ENCODE results near the gene ANXA4. TPM values are rescaled to one million over a fixed set of nuclear protein-coding genes. Genes with fewer than 3 reads are reported as not detected.
A peak's percentile ranks its signal among the peaks of the same experiment; 100 is the strongest.

ANXA4 gene
- 51.1 TPM for polyA plus RNA-seq (2012; ENCODE audit: low read depth, missing spikeins)

DNA sequence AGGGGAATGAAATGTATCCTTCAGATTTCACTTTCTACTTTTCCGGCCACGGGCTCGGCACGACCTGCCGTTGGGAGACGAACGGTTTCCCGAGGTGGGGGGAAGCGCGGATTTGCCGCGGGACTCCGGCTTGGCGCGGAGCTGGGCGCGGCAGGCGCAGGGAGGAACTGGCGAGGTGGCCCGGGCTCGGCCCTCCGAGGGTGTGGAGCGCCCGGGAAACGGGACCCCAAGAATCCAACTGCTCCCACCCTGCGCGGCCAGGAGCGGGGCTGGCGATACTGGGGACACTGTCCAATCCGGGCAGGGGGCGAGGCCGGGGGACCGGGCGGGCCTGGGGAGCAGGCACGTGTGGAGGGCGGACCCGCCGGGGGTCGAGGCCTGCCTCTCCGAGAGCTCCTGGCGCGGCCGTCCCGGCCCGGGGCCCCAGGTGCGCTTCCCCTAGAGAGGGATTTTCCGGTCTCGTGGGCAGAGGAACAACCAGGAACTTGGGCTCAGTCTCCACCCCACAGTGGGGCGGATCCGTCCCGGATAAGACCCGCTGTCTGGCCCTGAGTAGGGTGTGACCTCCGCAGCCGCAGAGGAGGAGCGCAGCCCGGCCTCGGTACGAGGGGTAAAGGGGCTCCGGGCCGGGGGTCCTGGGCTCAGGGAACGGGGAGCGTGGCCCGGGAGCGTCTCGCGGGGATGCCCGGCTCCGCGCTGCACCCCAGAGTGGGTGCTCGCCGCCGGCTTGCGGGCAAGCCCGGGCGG lies at the start of gene ANXA4:
TSS of gene ANXA4 (plus strand) at position 560 of the 747 bp plus-strand sequence. CDS start 39,432 bp downstream, outside the sequence.
- FAIRE-seq (peak; percentile 62), DNase-seq (ENCODE audit: insufficient read length, low spot score) (peak; percentile 61)
- peak; percentile 53; the same call in 1 of the 2 replicates for TF ChIP-seq POLR2AphosphoS5 (IDR thresholded peaks at IDR 0.05; ENCODE audit: low read depth, low read length)
- peak; percentile 38; the same call in 1 of the 2 replicates for TF ChIP-seq POLR2A (IDR thresholded peaks at IDR 0.05; ENCODE audit: low read depth, low read length)
- peak; percentile 23 for TF ChIP-seq SPI1 (IDR thresholded peaks at IDR 0.05; ENCODE audit: low read depth, low read length)
- no peak for TF ChIP-seq POU2F2 (IDR thresholded peaks at IDR 0.05; ENCODE audit: low read depth, low read length)
- TF ChIP-seq PAX5 (IDR thresholded peaks at IDR 0.05; ENCODE audit: insufficient read depth, low read length, severe bottlenecking), result no peak
- peak; percentile 65; the same call in 1 of the 2 replicates for TF ChIP-seq TAF1 (IDR thresholded peaks at IDR 0.05; ENCODE audit: low read depth, low read length)

DNA sequence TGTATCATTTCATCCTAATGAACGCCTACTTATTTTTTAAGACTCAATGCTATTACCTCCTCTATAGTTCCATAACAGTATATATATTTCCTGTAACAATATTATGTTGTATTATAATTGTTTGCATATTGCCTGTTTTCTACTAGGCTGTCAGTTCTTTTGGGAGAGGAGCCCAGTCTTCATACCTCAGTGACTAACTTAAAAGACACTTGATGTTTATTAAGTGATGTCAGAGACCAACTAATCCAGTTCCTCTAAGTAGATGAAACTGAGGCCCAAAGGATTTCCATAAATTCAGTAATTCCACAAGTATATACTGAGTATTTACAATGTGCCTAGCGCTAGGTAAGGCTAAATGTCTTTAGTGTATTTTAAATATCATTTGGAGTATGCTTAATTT lies 49.5 kb upstream of the ANXA4 start:
- DNase-seq (ENCODE audit: insufficient read length, low spot score) (no peak), FAIRE-seq (no peak)
- TF ChIP-seq TAF1 (IDR thresholded peaks at IDR 0.05; ENCODE audit: low read depth, low read length), result no peak
- no peak for TF ChIP-seq POLR2A (IDR thresholded peaks at IDR 0.05; ENCODE audit: low read depth, low read length)
- TF ChIP-seq PAX5 (IDR thresholded peaks at IDR 0.05; ENCODE audit: insufficient read depth, low read length, severe bottlenecking), result no peak
- TF ChIP-seq POU2F2 (IDR thresholded peaks at IDR 0.05; ENCODE audit: low read depth, low read length), result no peak
- no peak for TF ChIP-seq SPI1 (IDR thresholded peaks at IDR 0.05; ENCODE audit: low read depth, low read length)

DNA sequence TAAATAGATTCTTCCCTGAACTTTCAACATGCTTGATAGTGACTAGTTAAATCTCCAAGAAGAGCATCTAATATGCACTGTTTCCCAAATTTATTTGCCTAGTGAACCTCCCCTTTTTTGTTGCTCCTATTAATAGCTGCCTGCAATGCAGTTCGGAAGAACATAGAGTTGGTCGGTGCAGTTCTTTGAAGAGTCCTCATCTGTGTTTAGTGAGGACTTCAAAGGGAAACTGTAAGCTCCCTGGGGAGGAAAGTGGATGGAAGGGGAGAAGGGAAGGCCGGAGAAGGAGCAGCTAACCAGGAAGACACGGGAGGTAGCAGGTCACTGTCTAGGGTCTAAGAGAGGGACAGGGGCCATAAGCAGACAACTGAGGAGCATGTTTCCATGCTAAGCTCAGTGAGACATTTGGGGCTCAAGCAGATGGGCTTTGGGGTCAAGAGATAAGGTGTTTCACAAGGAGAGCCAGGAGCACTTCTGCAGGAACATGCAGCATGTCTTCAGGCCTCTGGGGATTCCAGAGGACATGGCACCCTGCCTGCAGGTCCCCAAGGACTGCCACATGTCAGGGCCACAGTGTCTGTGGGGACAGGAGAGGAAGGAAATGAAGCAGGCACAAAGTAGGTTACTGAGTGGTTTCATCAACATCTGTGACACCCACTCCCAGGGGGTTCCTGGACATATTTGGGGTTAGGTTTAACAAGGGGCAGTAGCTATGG lies 48.7 kb upstream of the ANXA4 start:
- FAIRE-seq, result peak; percentile 41
- TF ChIP-seq TAF1 (IDR thresholded peaks at IDR 0.05; ENCODE audit: low read depth, low read length) (no peak), SPI1 (IDR thresholded peaks at IDR 0.05; ENCODE audit: low read depth, low read length) (no peak), POLR2A (IDR thresholded peaks at IDR 0.05; ENCODE audit: low read depth, low read length) (no peak), PAX5 (IDR thresholded peaks at IDR 0.05; ENCODE audit: insufficient read depth, low read length, severe bottlenecking) (no peak), POLR2AphosphoS5 (IDR thresholded peaks at IDR 0.05; ENCODE audit: low read depth, low read length) (no peak), POU2F2 (IDR thresholded peaks at IDR 0.05; ENCODE audit: low read depth, low read length) (no peak)

DNA sequence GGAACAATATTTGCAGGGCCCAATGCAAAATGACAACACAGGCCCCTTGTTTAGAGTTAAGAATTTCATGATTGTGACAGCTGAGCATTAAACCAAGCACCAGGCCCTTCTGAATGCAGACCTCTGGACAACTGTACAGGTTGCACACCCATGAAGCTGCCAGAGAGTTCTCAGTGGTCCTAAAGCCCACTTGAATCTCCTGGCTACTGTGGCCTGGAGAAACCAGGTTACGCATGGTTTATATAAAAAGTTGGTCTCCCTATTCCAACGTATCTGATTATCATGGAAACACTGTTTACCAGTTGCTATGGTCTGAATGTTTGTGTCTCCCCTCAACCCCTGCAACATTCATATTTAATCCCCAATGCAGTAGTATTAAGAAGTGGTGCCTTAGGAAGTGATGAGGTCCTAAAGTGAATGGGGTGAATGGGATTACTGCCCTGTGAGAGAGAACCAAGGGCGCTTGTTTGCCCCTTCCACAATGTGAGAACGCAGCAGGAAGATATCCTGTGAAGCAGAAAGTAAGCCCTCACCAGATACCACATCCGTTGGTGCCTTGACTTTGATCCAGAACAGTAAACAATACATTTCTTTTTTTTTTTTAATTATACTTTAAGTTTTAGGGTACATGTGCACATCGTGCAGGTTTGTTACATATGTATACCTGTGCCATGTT lies 48.0 kb upstream of the ANXA4 start:
- DNase-seq (ENCODE audit: insufficient read length, low spot score) (no peak), FAIRE-seq (peak; percentile 31)
- no peak for TF ChIP-seq POU2F2 (IDR thresholded peaks at IDR 0.05; ENCODE audit: low read depth, low read length)
- no peak for TF ChIP-seq SPI1 (IDR thresholded peaks at IDR 0.05; ENCODE audit: low read depth, low read length)
- no peak for TF ChIP-seq PAX5 (IDR thresholded peaks at IDR 0.05; ENCODE audit: insufficient read depth, low read length, severe bottlenecking)
- no peak for TF ChIP-seq TAF1 (IDR thresholded peaks at IDR 0.05; ENCODE audit: low read depth, low read length)
- TF ChIP-seq POLR2A (IDR thresholded peaks at IDR 0.05; ENCODE audit: low read depth, low read length), result no peak
- TF ChIP-seq POLR2AphosphoS5 (IDR thresholded peaks at IDR 0.05; ENCODE audit: low read depth, low read length), result no peak

More for the DNA sequence above, 48.7 kb upstream of the ANXA4 start:
- no peak for DNase-seq (ENCODE audit: insufficient read length, low spot score)

DNA sequence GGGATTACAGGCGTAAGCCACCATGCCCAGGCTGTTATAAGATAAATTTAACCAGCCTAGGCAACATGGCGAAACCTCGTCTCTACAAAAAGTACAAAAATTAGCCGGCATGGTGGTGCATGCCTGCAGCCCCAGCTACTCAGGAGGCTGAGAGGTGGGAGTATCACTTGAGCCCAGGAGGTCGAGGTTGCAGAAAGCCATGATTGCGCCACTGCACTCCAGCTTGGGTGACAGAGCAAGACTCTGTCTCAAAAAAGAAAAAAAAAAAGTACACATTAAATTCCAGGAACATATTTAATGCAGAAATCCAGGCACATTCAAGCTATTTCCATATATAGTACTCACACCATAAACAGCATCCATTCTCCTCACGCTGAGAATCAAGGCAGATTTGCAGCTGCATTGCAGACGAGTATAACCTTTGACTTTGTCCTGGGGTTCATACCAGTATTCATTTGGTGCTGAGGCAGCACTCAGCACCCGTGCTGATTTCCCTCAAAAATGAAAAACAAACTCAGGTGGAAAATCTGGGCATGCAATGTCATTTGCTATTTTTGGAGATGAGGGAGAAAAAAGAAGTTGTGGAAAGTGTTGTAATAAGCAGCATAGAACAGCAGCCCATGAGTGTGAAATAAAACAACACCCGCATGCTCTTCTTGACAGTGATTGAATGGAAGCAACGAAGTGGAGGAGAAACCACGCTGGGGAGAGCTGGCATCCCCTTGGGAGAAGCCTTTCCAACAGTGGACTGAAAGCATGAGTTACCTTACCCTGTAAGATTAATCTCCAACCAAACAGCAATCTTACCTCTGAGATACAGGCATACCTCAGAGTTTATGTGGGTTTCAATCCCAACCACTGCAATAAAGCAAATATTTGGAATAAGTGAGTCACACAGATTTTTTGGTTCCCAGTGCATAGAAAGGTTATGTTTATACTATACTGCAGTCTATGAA lies 46.8 kb upstream of the ANXA4 start:
- TF ChIP-seq PAX5 (IDR thresholded peaks at IDR 0.05; ENCODE audit: insufficient read depth, low read length, severe bottlenecking), result no peak
- TF ChIP-seq POLR2A (IDR thresholded peaks at IDR 0.05; ENCODE audit: low read depth, low read length), result no peak
- TF ChIP-seq SPI1 (IDR thresholded peaks at IDR 0.05; ENCODE audit: low read depth, low read length), result no peak
- no peak for TF ChIP-seq POU2F2 (IDR thresholded peaks at IDR 0.05; ENCODE audit: low read depth, low read length)
- TF ChIP-seq POLR2AphosphoS5 (IDR thresholded peaks at IDR 0.05; ENCODE audit: low read depth, low read length), result no peak
- no peak for TF ChIP-seq TAF1 (IDR thresholded peaks at IDR 0.05; ENCODE audit: low read depth, low read length)
- no peak for DNase-seq (ENCODE audit: insufficient read length, low spot score)
- no peak for FAIRE-seq

DNA sequence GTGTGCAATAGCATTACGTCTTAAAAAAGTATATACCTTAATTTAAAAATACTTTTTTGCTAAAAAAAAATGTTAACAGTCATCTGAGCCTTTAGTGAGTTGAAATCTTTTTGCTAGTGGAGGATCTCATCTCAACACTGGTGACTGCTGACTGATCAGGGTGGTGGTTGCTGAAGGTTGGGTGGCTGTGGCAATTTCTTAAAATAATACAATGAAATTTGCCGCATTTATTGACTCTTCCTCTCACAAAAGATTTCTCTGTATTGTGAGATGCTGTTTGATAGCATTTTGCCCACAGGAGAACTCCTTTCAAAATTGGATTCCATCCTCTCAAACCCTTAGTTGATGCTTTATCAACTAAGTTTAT lies 46.1 kb upstream of the ANXA4 start:
- no peak for DNase-seq (ENCODE audit: insufficient read length, low spot score)
- TF ChIP-seq POLR2A (IDR thresholded peaks at IDR 0.05; ENCODE audit: low read depth, low read length), result no peak
- no peak for TF ChIP-seq PAX5 (IDR thresholded peaks at IDR 0.05; ENCODE audit: insufficient read depth, low read length, severe bottlenecking)
- no peak for FAIRE-seq

DNA sequence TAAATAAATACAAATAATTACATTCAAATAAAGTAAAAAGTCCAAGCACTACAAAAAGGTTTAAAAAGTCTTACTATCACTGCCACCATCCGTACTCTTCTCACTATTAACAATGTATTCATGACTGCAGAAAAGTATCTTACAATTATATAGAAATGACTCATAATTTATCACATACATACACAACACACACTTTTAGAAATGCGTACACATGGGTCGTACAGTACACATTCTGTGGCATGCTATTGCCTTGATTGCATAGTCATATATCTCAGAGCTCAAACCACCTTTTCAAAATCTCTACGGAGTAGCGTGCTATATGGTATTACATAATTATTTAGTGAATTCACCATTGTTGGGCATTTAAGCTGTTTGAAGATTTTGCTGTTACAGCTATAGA lies 41.6 kb upstream of the ANXA4 start:
- no peak for TF ChIP-seq PAX5 (IDR thresholded peaks at IDR 0.05; ENCODE audit: insufficient read depth, low read length, severe bottlenecking)
- TF ChIP-seq POLR2A (IDR thresholded peaks at IDR 0.05; ENCODE audit: low read depth, low read length), result no peak
- TF ChIP-seq SPI1 (IDR thresholded peaks at IDR 0.05; ENCODE audit: low read depth, low read length), result no peak
- DNase-seq (ENCODE audit: insufficient read length, low spot score) (no peak), FAIRE-seq (no peak)

DNA sequence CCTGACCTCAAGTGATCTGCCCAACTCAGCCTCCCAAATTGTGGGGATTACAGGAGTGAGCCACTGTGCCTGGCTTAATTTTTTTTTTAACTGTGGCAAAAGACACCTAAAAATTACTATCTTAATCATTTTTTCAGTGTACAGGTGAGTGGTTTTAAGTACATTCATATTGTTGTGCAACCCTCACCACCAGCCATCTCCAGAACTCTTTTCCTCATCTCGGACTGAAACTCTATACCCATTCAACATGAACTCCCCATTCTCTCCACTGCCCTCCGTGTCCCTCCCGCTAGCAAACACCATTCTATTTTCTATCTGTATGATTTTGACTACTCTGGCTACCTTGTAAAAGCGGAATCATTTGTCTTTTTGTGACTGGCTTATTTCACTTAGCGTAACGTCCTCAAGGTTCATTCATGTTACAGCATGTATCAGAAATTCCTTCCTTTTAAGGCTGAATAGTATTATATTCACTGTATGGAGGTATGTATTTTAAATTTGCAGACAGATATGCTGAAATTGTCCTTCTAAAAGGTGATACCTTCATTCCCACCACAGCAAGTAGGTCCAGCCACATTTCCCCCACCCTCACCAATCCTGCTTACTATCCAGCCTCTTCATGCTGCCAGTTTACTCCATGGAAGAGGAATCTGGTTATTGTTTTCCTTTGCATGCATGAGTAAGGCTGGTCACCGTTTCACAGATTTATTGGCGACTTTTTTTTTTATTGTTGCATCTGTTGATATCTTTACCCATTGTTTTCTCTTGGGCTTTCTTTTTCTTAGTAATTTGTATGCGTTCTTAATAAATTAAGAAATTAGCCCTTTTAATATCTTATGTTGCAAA lies 40.6 kb upstream of the ANXA4 start:
- TF ChIP-seq PAX5 (IDR thresholded peaks at IDR 0.05; ENCODE audit: insufficient read depth, low read length, severe bottlenecking) (no peak), POLR2A (IDR thresholded peaks at IDR 0.05; ENCODE audit: low read depth, low read length) (no peak), POLR2AphosphoS5 (IDR thresholded peaks at IDR 0.05; ENCODE audit: low read depth, low read length) (no peak), SPI1 (IDR thresholded peaks at IDR 0.05; ENCODE audit: low read depth, low read length) (no peak), POU2F2 (IDR thresholded peaks at IDR 0.05; ENCODE audit: low read depth, low read length) (no peak), TAF1 (IDR thresholded peaks at IDR 0.05; ENCODE audit: low read depth, low read length) (no peak)
- no peak for FAIRE-seq
- DNase-seq (ENCODE audit: insufficient read length, low spot score), result no peak
